GM12878 (cell line): ENCODE measurements around the gene TENT4B. TPM values are rescaled to one million over a fixed set of nuclear protein-coding genes. Genes with fewer than 3 reads are reported as not detected.

Experiments
- ATF7 ChIP-seq: fragments of 450-650 bp; IDR thresholded peaks from 2 replicates; pipeline ENCODE4 v1.6.1; 2016; ENCODE audit warnings: low read depth, mild to moderate bottlenecking
- CBX5 ChIP-seq: sonication (generic); IDR thresholded peaks from 2 replicates; pipeline ENCODE4 v1.6.1; 2016; ENCODE audit warnings: low read depth, moderate library complexity, mild to moderate bottlenecking, inconsistent platforms
- EP300 ChIP-seq, 2 experiments: fragments of 150-350 bp in 1 of 2; IDR thresholded peaks; 2 replicates each; pipeline ENCODE4 v1.6.1; 2011 to 2012; ENCODE audit warnings: low read depth in 2 of 2, low read length in 2 of 2, borderline replicate concordance in 1 of 2, improper control_type of control experiment in 1 of 2, inconsistent platforms in 1 of 2; ENCODE audit not compliant: control insufficient read depth in 1 of 2
- GATAD2B ChIP-seq: fragments of 450-650 bp; conservative IDR thresholded peaks from 2 replicates; pipeline ENCODE4 v1.6.1; 2017; ENCODE audit warnings: low read depth, mild to moderate bottlenecking, moderate library complexity
- IKZF1 ChIP-seq: fragments of 450-650 bp; conservative IDR thresholded peaks from 2 replicates; pipeline ENCODE4 v1.6.1; 2017; ENCODE audit warnings: antibody characterized with exemption, mild to moderate bottlenecking
- IKZF2 ChIP-seq, 2 experiments: fragments of 450-650 bp; IDR thresholded peaks; 2 replicates each; pipeline ENCODE4 v1.6.1; 2017; ENCODE audit warnings: mild to moderate bottlenecking in 2 of 2, moderate library complexity in 2 of 2
- IRF3 ChIP-seq: fragments of 450-650 bp; IDR thresholded peaks from 2 replicates; pipeline ENCODE4 v1.6.1; 2014; ENCODE audit warnings: mild to moderate bottlenecking
- JUNB ChIP-seq: IDR thresholded peaks from 2 replicates; pipeline ENCODE4 v1.6.1; 2016; ENCODE audit warnings: antibody characterized with exemption, mild to moderate bottlenecking
- MAX ChIP-seq: IDR thresholded peaks from 2 replicates; pipeline ENCODE4 v1.6.1; 2012; ENCODE audit warnings: low read depth, low read length, improper control_type of control experiment
- MEF2A ChIP-seq: IDR thresholded peaks from 2 replicates; pipeline ENCODE4 v1.6.1; 2011; ENCODE audit warnings: low read depth, mild to moderate bottlenecking, low read length, moderate library complexity; ENCODE audit not compliant: insufficient read depth
- MTA2 ChIP-seq: fragments of 450-650 bp; IDR thresholded peaks from 2 replicates; pipeline ENCODE4 v1.6.1; 2016; ENCODE audit warnings: low read depth, mild to moderate bottlenecking, moderate library complexity
- NBN ChIP-seq: fragments of 450-650 bp; IDR thresholded peaks from 2 replicates; pipeline ENCODE4 v1.6.1; 2016
- NFIC ChIP-seq: IDR thresholded peaks from 2 replicates; pipeline ENCODE4 v1.6.1; 2012; ENCODE audit warnings: low read depth, mild to moderate bottlenecking, inconsistent platforms, low read length, moderate library complexity
- NKRF ChIP-seq: fragments of 450-650 bp; conservative IDR thresholded peaks from 2 replicates; pipeline ENCODE4 v1.6.1; 2017; ENCODE audit warnings: mild to moderate bottlenecking, moderate library complexity
- NR2F1 ChIP-seq: fragments of 450-650 bp; conservative IDR thresholded peaks from 2 replicates; pipeline ENCODE4 v1.6.1; 2017; ENCODE audit warnings: mild to moderate bottlenecking
- POLR2AphosphoS2 ChIP-seq: IDR thresholded peaks from 2 replicates; pipeline ENCODE4 v1.6.1; 2011; ENCODE audit warnings: low read depth, mild to moderate bottlenecking, low read length, improper control_type of control experiment, moderate library complexity
- RUNX3 ChIP-seq: IDR thresholded peaks from 2 replicates; pipeline ENCODE4 v1.6.1; 2012; ENCODE audit warnings: low read length, inconsistent platforms
- SMARCA5 ChIP-seq: fragments of 450-650 bp; IDR thresholded peaks from 2 replicates; pipeline ENCODE4 v1.6.1; 2017; ENCODE audit warnings: mild to moderate bottlenecking
- SMC3 ChIP-seq: IDR thresholded peaks from 2 replicates; pipeline ENCODE4 v1.6.1; 2011; ENCODE audit warnings: low read length, improper control_type of control experiment, borderline replicate concordance
- SREBF2 ChIP-seq: IDR thresholded peaks from 2 replicates; pipeline ENCODE4 v1.6.1; 2012; ENCODE audit warnings: mild to moderate bottlenecking, low read length
- YY1 ChIP-seq: IDR thresholded peaks from 2 replicates; pipeline ENCODE4 v1.6.1; 2011; ENCODE audit warnings: low read depth, mild to moderate bottlenecking, low read length
- ZNF217 ChIP-seq: fragments of 450-650 bp; IDR thresholded peaks from 2 replicates; pipeline ENCODE4 v1.6.1; 2017; ENCODE audit warnings: antibody characterized with exemption, mild to moderate bottlenecking
- ZNF24 ChIP-seq: fragments of 450-650 bp; IDR thresholded peaks from 2 replicates; pipeline ENCODE4 v1.6.1; 2017; ENCODE audit warnings: antibody characterized with exemption, mild to moderate bottlenecking
- ZNF384 ChIP-seq: IDR thresholded peaks from 2 replicates; pipeline ENCODE4 v1.6.1; 2012; ENCODE audit warnings: low read depth, mild to moderate bottlenecking, low read length, improper control_type of control experiment, borderline replicate concordance
- polyA plus RNA-seq, 11 experiments: library from polyadenylated mRNA; depleted of rRNA in 4 of 11; unstranded in 6 of 11; stranded (reverse) in 5 of 11; fragments of >200 nt; fragmentation: Nextera tagmentation in 4 of 11; fragmentation: Illumina TruSeq in 1 of 11; extraction: Ambion mirVana in 4 of 11; extraction: Trizol in 1 of 11; gene quantifications; 1 replicate in 1 of 11; 2 replicates in 10 of 11; pipeline versions ENCODE4 v1.2.1 to v1.2.3, GENCODE V29; 2011 to 2016; ENCODE audit warnings: inconsistent platforms in 2 of 11, missing spikeins in 2 of 11, low read depth in 1 of 11
- total RNA-seq, 4 experiments: library from RNA; depleted of rRNA in 3 of 4; stranded (reverse); fragments of >200 nt in 3 of 4; fragmentation: Illumina TruSeq in 1 of 4; extraction: Trizol in 1 of 4; gene quantifications; 2 replicates each; pipeline versions ENCODE4 v1.2.1 to v1.2.3, GENCODE V29; 2013 to 2021

Gene TENT4B
- total and polyA plus RNA-seq, 10 of the 15 experiments (the other 5 are each of a cell fraction or from before 2014, with no cell fraction given) = 4.4 to 16.7 (median 10.8) TPM

GRCh38 chr16:50276801-50277555, 123.9 kb downstream of the TENT4B start (continued):
- TF ChIP-seq NKRF (0 out of 2 replicates have a peak, but pooled peaks have one; percentile 23), NR2F1 (no peak), GATAD2B (peak; percentile 19; the same call in 1 of the 2 replicates), SREBF2 (no peak), ZNF217 (peak; percentile 87), IKZF1 (peak; percentile 96), ATF7 (peak; percentile 44; the same call in 1 of the 2 replicates), NFIC (peak; percentile 57; the same call in 1 of the 2 replicates), RUNX3 (peak; percentile 63), YY1 (no peak), MTA2 (peak; percentile 32; the same call in 1 of the 2 replicates), MAX (no peak), NBN (peak; percentile 23; the same call in 1 of the 2 replicates), JUNB (peak; percentile 55), IRF3 (no peak), POLR2AphosphoS2 (no peak), SMC3 (no peak), SMARCA5 (peak; percentile 86), ZNF24 (peak; percentile 42; the same call in 1 of the 2 replicates), CBX5 (0 out of 2 replicates have a peak, but pooled peaks have one; percentile 32), EP300 (IDR thresholded peaks at IDR 0.05; ENCODE audit: borderline replicate concordance in 1 of 2, control insufficient read depth in 1 of 2, low read depth in 2 of 2, low read length in 2 of 2) (peak in 1 of 2 experiments; percentile 30; a peak in 1 of 4 replicates), ZNF384 (peak; percentile 67; the same call in 1 of the 2 replicates), MEF2A (0 out of 2 replicates have a peak, but pooled peaks have one; percentile 19), IKZF2 (IDR thresholded peaks at IDR 0.05) (peak; percentile 98)
- TF ChIP-seq, all 136 proteins: peak for 24
